Osteoblast (primary cell): ENCODE data around the gene STAU1. TPM values are rescaled to one million over a fixed set of nuclear protein-coding genes. Genes with fewer than 3 reads are reported as not detected.
"Not testable (repeated sequence)": the region's sequence is repeated elsewhere in the genome, so short reads cannot be mapped to it uniquely, and the experiment has no call there.

Experiments
- DNase-seq: peaks from one replicate; pipeline ENCODE4 v3.0.0; 2011; ENCODE audit warnings: low spot score, mixed read lengths; ENCODE audit not compliant: insufficient read length; ENCODE audit errors: missing footprints
- H2AFZ ChIP-seq: 2 replicates; pipeline ENCODE4 v1.6.0; 2011; ENCODE audit warnings: mild to moderate bottlenecking, low read length
- H3K27ac ChIP-seq: 2 replicates; pipeline ENCODE4 v1.5.1; 2011; ENCODE audit warnings: mild to moderate bottlenecking, low read depth, low read length, moderate library complexity
- H3K27me3 ChIP-seq: 2 replicates; pipeline ENCODE4 v1.6.0; 2012; ENCODE audit warnings: mild to moderate bottlenecking, control low read depth, inconsistent platforms, low read length, moderate library complexity; ENCODE audit not compliant: insufficient read depth
- H3K36me3 ChIP-seq: 2 replicates; pipeline ENCODE4 v1.5.1; 2011; ENCODE audit warnings: mild to moderate bottlenecking, low read length, control low read depth, moderate library complexity; ENCODE audit not compliant: insufficient read depth
- H3K4me1 ChIP-seq: 2 replicates; pipeline ENCODE4 v1.5.1; 2011; ENCODE audit warnings: mild to moderate bottlenecking, low read length, control low read depth, moderate library complexity; ENCODE audit not compliant: insufficient read depth
- H3K4me2 ChIP-seq: 2 replicates; pipeline ENCODE4 v1.6.0; 2011; ENCODE audit warnings: mild to moderate bottlenecking, low read length; ENCODE audit not compliant: insufficient read depth
- H3K4me3 ChIP-seq: fragments of 200-600 bp; sonication (generic); 3 replicates; pipeline ENCODE4 v1.5.1; 2012; ENCODE audit warnings: mild to moderate bottlenecking, low read length, inconsistent platforms; ENCODE audit not compliant: insufficient read depth
- H3K79me2 ChIP-seq: 2 replicates; pipeline ENCODE4 v1.6.0; 2012; ENCODE audit warnings: mild to moderate bottlenecking, low read length, control low read depth, inconsistent platforms; ENCODE audit not compliant: insufficient read depth
- H3K9me3 ChIP-seq: 2 replicates; pipeline ENCODE4 v1.5.1; 2011; ENCODE audit warnings: low read depth, low read length, control low read depth
- H4K20me1 ChIP-seq: 2 replicates; pipeline ENCODE4 v1.6.0; 2012; ENCODE audit warnings: mild to moderate bottlenecking, low read length, control low read depth; ENCODE audit not compliant: insufficient read depth
- total RNA-seq: library from RNA; depleted of rRNA; stranded (reverse); fragments of >200 nt; gene quantifications from 2 replicates; pipeline ENCODE4 v1.2.3, GENCODE V29; 2012
- TF ChIP-seq, protein P1 (sequence below): IDR thresholded peaks from 2 replicates; pipeline ENCODE4 v1.5.1; 2011; ENCODE audit warnings: mild to moderate bottlenecking, low read depth, low read length, moderate library complexity; ENCODE audit errors: extremely low read depth

The STAU1 gene
- total RNA-seq, 1 donor, result 64.8 TPM

DNA sequence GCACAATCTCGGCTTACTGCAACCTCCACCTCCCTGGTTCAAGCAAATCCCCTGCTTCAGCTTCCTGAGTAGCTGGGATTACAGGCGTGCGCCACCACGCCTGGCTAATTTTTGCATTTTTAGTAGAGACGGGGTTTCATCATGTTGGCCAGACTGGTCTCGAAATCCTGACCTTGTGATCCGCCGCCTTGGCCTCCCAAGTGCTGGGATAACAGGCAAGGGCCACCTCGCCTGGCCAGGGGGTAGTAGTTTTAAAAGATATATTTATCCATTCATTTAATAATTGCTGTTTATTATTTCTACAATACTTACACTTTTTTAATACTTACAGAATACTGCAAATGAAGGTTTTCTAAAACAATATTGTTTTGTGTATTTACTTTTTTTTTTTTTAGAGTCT is 15.6 kb upstream of the STAU1 start:
- no peaks in the 10 kb centered on the region for H3K36me3 ChIP-seq
- H3K4me1 ChIP-seq, result no peaks in the 10 kb centered on the region
- H3K27me3 ChIP-seq, result no peaks in the 10 kb centered on the region
- H3K27ac ChIP-seq, result no peak overlapping the region
- H4K20me1 ChIP-seq, result no peaks in the 10 kb centered on the region
- DNase-seq, result no peak
- H3K4me3 ChIP-seq, result no peak overlapping the region
- H3K79me2 ChIP-seq, result no peaks in the 10 kb centered on the region
- TF ChIP-seq, protein P1, sequence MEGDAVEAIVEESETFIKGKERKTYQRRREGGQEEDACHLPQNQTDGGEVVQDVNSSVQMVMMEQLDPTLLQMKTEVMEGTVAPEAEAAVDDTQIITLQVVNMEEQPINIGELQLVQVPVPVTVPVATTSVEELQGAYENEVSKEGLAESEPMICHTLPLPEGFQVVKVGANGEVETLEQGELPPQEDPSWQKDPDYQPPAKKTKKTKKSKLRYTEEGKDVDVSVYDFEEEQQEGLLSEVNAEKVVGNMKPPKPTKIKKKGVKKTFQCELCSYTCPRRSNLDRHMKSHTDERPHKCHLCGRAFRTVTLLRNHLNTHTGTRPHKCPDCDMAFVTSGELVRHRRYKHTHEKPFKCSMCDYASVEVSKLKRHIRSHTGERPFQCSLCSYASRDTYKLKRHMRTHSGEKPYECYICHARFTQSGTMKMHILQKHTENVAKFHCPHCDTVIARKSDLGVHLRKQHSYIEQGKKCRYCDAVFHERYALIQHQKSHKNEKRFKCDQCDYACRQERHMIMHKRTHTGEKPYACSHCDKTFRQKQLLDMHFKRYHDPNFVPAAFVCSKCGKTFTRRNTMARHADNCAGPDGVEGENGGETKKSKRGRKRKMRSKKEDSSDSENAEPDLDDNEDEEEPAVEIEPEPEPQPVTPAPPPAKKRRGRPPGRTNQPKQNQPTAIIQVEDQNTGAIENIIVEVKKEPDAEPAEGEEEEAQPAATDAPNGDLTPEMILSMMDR, result no peak
- H3K9me3 ChIP-seq, result no peaks in the 10 kb centered on the region
- no peak overlapping the region for H2AFZ ChIP-seq
- H3K4me2 ChIP-seq, result no peak overlapping the region

DNA sequence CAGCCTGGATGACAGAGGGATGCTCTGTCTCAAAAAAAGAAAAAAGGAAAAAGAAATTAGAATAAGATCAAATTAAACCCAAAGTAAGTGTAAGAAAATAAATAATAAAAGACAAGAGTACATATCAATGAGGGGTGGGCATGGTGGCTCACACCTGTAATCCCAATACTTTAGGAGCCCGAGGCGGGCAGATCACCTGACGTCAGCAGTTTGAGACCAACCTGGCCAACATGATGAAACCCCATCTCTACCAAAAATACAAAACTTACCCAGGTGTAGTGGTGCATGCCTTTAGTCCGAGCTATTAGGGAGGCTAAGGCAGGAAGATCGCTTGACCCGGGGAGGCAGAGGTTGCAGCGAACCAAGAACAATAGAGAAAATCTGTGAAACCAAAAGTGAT is 14.9 kb upstream of the STAU1 start:
- no peak overlapping the region for H3K4me2 ChIP-seq
- no peak overlapping the region for H3K4me3 ChIP-seq
- no peaks in the 10 kb centered on the region for H3K9me3 ChIP-seq
- H3K79me2 ChIP-seq, result no peaks in the 10 kb centered on the region
- H4K20me1 ChIP-seq, result no peaks in the 10 kb centered on the region
- no peak overlapping the region for H3K27ac ChIP-seq
- no peak overlapping the region for H2AFZ ChIP-seq
- no peak for DNase-seq
- H3K27me3 ChIP-seq, result no peaks in the 10 kb centered on the region
- no peaks in the 10 kb centered on the region for H3K36me3 ChIP-seq
- no peaks in the 10 kb centered on the region for H3K4me1 ChIP-seq
- TF ChIP-seq, protein P1, result no peak

DNA sequence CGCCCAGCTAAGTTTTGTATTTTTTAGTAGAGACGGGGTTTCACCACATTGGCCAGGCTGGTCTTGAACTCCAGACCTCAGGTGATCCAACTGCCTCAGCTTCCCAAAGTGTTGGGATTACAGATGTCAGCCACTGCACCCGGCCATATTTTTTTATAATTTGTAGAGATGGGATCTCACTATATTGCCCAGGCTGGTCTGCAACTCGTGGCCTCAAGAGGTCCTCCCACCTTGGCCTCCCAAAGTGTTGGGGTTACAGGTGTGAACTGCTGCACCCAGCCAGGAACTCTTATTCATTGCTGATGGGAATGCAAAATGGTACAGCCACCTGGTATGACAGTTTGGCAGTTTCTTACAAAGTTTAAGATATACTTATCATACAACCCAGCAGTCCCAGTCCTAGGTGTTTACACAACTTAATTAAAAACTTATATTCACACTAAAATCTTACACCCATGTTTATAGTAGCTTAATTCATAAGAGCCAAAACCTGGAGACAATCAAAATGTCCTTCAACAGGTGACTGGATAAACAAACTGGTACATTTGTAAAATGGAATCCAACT is 11.7 kb upstream of the STAU1 start:
- no peaks in the 10 kb centered on the region for H3K4me1 ChIP-seq
- no peak overlapping the region for H3K4me2 ChIP-seq
- no peaks in the 10 kb centered on the region for H4K20me1 ChIP-seq

DNA sequence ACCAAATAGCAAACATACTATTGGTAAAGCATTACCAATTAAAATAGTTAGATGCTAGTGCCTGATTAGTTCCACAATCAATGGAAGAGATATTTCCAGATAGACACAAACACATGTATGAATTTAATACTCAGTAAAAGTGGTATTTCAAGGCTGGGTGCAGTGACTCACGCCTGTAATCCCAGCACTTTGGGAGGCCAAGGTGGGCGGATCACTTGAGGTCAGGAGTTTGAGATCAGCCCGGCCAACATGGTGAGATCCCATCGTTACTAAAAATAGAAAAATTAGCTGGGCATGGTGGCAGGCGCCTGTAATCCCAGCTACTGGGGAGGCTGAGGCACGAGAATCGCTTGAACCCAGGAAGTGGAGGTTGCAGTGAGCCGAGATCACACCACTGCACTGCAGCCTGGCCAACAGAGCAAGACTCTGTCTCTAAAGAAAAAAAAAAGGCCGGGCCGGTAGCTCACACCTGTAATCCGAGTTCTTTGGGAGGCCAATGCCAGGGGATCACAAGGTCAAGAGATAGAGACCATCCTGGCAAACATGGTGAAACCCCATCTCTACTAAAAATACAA is 4.9 kb upstream of the STAU1 start:
- H3K27me3 ChIP-seq, H3K4me3 ChIP-seq, DNase-seq, H3K27ac ChIP-seq, H3K79me2 ChIP-seq, H2AFZ ChIP-seq, H4K20me1 ChIP-seq, H3K9me3 ChIP-seq, H3K36me3 ChIP-seq, H3K4me2 ChIP-seq, H3K4me1 ChIP-seq: not testable (repeated sequence)

More for the DNA sequence above, 11.7 kb upstream of the STAU1 start:
- Histone ChIP-seq H2AFZ (no peak overlapping the region), H3K79me2 (no peaks in the 10 kb centered on the region), H3K4me3 (no peak overlapping the region), H3K9me3 (no peaks in the 10 kb centered on the region), H3K36me3 (no peaks in the 10 kb centered on the region), H3K27ac (no peak overlapping the region), H3K27me3 (no peaks in the 10 kb centered on the region)
- TF ChIP-seq, protein P1, result no peak
- no peak for DNase-seq
